PC-9 (cell line): ENCODE results near the gene TCF3. TPM values are rescaled to one million over a fixed set of nuclear protein-coding genes. Genes with fewer than 3 reads are reported as not detected.

Experiments used
- BruUV-seq: library from RNA; stranded (reverse); fragments of 400-500 nt; replicated peaks from 2 replicates; lab custom pipeline; 2021; lab: Mats Ljungman, UMichigan
- CTCF ChIA-PET: fragments of 300-600 bp; sonication (Branson Sonifier 250); formaldehyde crosslinking; loops from one replicate; lab custom pipeline; 2022; ENCODE audit warnings: antibody characterized with exemption; lab: Charles Lee
- POLR2A ChIA-PET: fragments of 300-600 bp; sonication (Branson Sonifier 250); formaldehyde crosslinking; loops from one replicate; lab custom pipeline; 2022; ENCODE audit warnings: antibody characterized with exemption; ENCODE audit not compliant: unreplicated experiment; lab: Charles Lee
- DNase-seq, 2 experiments: peaks; one replicate each; pipeline versions ENCODE4 v3.0.0 to v3.0.0-alpha.2; 2015 to 2022; ENCODE audit warnings: mixed read lengths in 1 of 2
- H2AFZ ChIP-seq: fragments of 200-600 bp; sonication (generic); 2 replicates; pipeline ENCODE4 v1.8.1; 2017; ENCODE audit warnings: antibody characterized with exemption
- H3F3A ChIP-seq: fragments of 200-600 bp; sonication (generic); 2 replicates; pipeline ENCODE4 v1.8.1; 2017; ENCODE audit warnings: antibody characterized with exemption, mild to moderate bottlenecking, low read depth; ENCODE audit not compliant: insufficient read depth
- H3K27ac ChIP-seq: fragments of 200-600 bp; sonication (generic); 2 replicates; pipeline ENCODE4 v1.6.1; 2016; ENCODE audit warnings: mixed run types
- H3K27me3 ChIP-seq: fragments of 200-600 bp; sonication (generic); 2 replicates; pipeline ENCODE4 v1.6.1; 2016; ENCODE audit warnings: low read depth, mixed run types; ENCODE audit not compliant: insufficient read depth
- H3K36me3 ChIP-seq: fragments of 200-600 bp; sonication (generic); 2 replicates; pipeline ENCODE4 v1.6.1; 2016; ENCODE audit warnings: low read depth, mixed run types
- H3K4me1 ChIP-seq: fragments of 200-600 bp; sonication (generic); replicated peaks from 2 replicates; pipeline ENCODE4 v1.6.1; 2016; ENCODE audit warnings: mixed run types; ENCODE audit not compliant: insufficient read depth
- H3K4me2 ChIP-seq: fragments of 200-600 bp; sonication (generic); 2 replicates; pipeline ENCODE4 v1.6.1; 2017; ENCODE audit warnings: mixed run types
- H3K4me3 ChIP-seq: fragments of 200-600 bp; sonication (generic); 2 replicates; pipeline ENCODE4 v1.6.1; 2016; ENCODE audit warnings: mixed run types
- H3K79me2 ChIP-seq: fragments of 200-600 bp; sonication (generic); 2 replicates; pipeline ENCODE4 v1.6.1; 2017; ENCODE audit warnings: low read depth, mixed run types
- H3K9me2 ChIP-seq: fragments of 200-600 bp; sonication (generic); 2 replicates; pipeline ENCODE4 v1.8.1; 2017; ENCODE audit warnings: mild to moderate bottlenecking; ENCODE audit not compliant: insufficient read depth
- H3K9me3 ChIP-seq: fragments of 200-600 bp; sonication (generic); 2 replicates; pipeline ENCODE4 v1.8.1; 2016; ENCODE audit warnings: low read depth; ENCODE audit not compliant: insufficient read depth
- H4K20me1 ChIP-seq: fragments of 200-600 bp; sonication (generic); 2 replicates; pipeline ENCODE4 v1.8.1; 2017; ENCODE audit not compliant: insufficient read depth
- EZH2 ChIP-seq: fragments of 200-600 bp; sonication (generic); IDR thresholded peaks from 2 replicates; pipeline ENCODE4 v1.8.0; 2017; ENCODE audit warnings: antibody characterized with exemption, low read depth
- intact Hi-C: fragments of 100-400 bp; cut with micrococcal nuclease; formaldehyde crosslinking; loops from one replicate; pipeline ENCODE4 v1.10.0; 2022; ENCODE audit not compliant: unreplicated experiment
- total RNA-seq: library from RNA; stranded (reverse); gene quantifications from 2 replicates; pipeline ENCODE4 v1.2.3, GENCODE V29; 2021
- TF ChIP-seq, protein P1 (sequence below): fragments of 200-600 bp; sonication (generic); conservative IDR thresholded peaks from 2 replicates; pipeline ENCODE4 v1.6.1; 2017; ENCODE audit warnings: mixed run types, antibody characterized with exemption, mild to moderate bottlenecking, moderate library complexity

The TCF3 gene
- total RNA-seq, 1 experiment from 2014 or later = 98.0 TPM

DNA sequence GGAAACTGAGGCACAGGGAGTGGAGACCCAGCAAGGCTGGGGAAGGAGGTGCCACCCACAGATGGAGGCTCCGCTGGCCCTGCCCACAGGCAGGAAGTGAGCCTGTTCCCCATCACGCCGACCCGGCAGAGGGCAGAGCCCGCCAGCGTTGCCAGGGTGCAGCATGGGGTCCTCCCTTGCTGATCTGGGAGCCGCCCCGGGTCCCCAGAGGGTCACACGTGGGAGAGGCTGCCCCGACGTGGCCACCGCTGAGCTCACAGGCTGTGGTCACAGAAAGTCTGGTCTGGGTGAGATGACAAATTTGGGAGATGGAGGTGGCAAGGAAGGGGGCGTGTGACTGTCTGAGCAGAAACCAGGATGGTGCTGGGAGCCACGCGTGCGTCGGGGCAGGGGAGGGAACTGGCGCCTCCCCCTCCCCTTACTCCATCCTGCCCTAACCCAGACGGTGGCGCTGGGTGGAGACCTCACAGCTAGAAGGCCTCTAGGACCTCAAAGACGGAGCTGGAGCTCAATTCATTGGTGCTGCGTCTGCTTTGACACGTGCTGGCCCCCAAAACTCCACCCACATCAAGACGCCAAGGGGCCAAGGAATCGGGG is 92.0 kb downstream of the TCF3 start:
- H4K20me1 ChIP-seq = peaks cover under 1% of the 10 kb centered on the region; the same call in 1 of the 2 replicates
- H3K4me3 ChIP-seq = no peak overlapping the region
- H3K27me3 ChIP-seq = no peaks in the 10 kb centered on the region
- no peak overlapping the region for H3K4me2 ChIP-seq
- no peak overlapping the region for H3K27ac ChIP-seq
- H3K9me3 ChIP-seq = no peaks in the 10 kb centered on the region
- POLR2A ChIA-PET = no interaction called here
- CTCF ChIA-PET = interaction anchor here (0.6 kb wide), 1 partner anchor 297 kb away, joined by 4 read pairs; no protein-coding TSS in a partner anchor
- H3F3A ChIP-seq = no peaks in the 10 kb centered on the region
- BruUV-seq = no TSS peak
- no peak overlapping the region for H2AFZ ChIP-seq
- DNase-seq = no peak
- no peak for TF ChIP-seq EZH2
- TF ChIP-seq, protein P1, sequence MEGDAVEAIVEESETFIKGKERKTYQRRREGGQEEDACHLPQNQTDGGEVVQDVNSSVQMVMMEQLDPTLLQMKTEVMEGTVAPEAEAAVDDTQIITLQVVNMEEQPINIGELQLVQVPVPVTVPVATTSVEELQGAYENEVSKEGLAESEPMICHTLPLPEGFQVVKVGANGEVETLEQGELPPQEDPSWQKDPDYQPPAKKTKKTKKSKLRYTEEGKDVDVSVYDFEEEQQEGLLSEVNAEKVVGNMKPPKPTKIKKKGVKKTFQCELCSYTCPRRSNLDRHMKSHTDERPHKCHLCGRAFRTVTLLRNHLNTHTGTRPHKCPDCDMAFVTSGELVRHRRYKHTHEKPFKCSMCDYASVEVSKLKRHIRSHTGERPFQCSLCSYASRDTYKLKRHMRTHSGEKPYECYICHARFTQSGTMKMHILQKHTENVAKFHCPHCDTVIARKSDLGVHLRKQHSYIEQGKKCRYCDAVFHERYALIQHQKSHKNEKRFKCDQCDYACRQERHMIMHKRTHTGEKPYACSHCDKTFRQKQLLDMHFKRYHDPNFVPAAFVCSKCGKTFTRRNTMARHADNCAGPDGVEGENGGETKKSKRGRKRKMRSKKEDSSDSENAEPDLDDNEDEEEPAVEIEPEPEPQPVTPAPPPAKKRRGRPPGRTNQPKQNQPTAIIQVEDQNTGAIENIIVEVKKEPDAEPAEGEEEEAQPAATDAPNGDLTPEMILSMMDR = no peak
- H3K4me1 ChIP-seq = no peaks in the 10 kb centered on the region
- H3K36me3 ChIP-seq = no peaks in the 10 kb centered on the region
- H3K79me2 ChIP-seq = no peaks in the 10 kb centered on the region
- no peaks in the 10 kb centered on the region for H3K9me2 ChIP-seq
- intact Hi-C loops = no loop called here

Other genes starting within 250 kb of the TCF3 start
- 122 and 144 TPM in 2 replicates for gene DAZAP1, start 245.0 kb downstream of the TCF3 start, total RNA-seq
- gene RPS15, start 214.2 kb downstream of the TCF3 start, total RNA-seq = 967 and 1,004 TPM in 2 replicates
- gene APC2, start 202.5 kb downstream of the TCF3 start, total RNA-seq = 1.6 and 2.7 TPM in 2 replicates
- gene C19orf25, start 173.4 kb downstream of the TCF3 start, total RNA-seq = 28.0 and 31.2 TPM in 2 replicates
- gene PCSK4, start 162.3 kb downstream of the TCF3 start, total RNA-seq = 18.6 and 27.3 TPM in 2 replicates
- 34.3 and 39.5 TPM in 2 replicates for gene REEP6, start 161.4 kb downstream of the TCF3 start, total RNA-seq
- 13.6 and 14.6 TPM in 2 replicates for gene ADAMTSL5, start 139.6 kb downstream of the TCF3 start, total RNA-seq
- gene PLK5, start 128.5 kb downstream of the TCF3 start, total RNA-seq = not detected in 2 replicates
- gene MEX3D, start 84.3 kb downstream of the TCF3 start, total RNA-seq = 55.6 and 63.7 TPM in 2 replicates
- gene MBD3, start 59.8 kb downstream of the TCF3 start, total RNA-seq = 129 and 143 TPM in 2 replicates
- gene UQCR11, start 47.2 kb downstream of the TCF3 start, total RNA-seq = 196 and 275 TPM in 2 replicates
- gene ONECUT3, start 100.9 kb upstream of the TCF3 start, total RNA-seq = 0.05 TPM in 1 of 2 replicates, not detected in the other
- gene ATP8B3, start 159.7 kb upstream of the TCF3 start, total RNA-seq = 8.3 and 9.0 TPM in 2 replicates
- gene REXO1, start 195.9 kb upstream of the TCF3 start, total RNA-seq = 25.6 and 25.8 TPM in 2 replicates
- gene KLF16, start 211.0 kb upstream of the TCF3 start, total RNA-seq = 26.7 and 41.2 TPM in 2 replicates
- 33.0 and 35.9 TPM in 2 replicates for gene ABHD17A, start 232.9 kb upstream of the TCF3 start, total RNA-seq